Endothelial cell of umbilical vein (primary cell): Measurements from ENCODE around the gene ANKRD34C. TPM values are rescaled to one million over a fixed set of nuclear protein-coding genes. Genes with fewer than 3 reads are reported as not detected.

Experiments used
- BruUV-seq: library from RNA; stranded (reverse); fragments of 400-500 nt; replicated peaks from 2 replicates; lab custom pipeline; 2021; lab: Mats Ljungman, UMichigan
- CTCF ChIA-PET: fragments of 300-600, 350-600 bp; sonication (Branson Sonifier 250); formaldehyde crosslinking; loops from one replicate; lab custom pipeline; 2021; ENCODE audit warnings: antibody characterized with exemption, inconsistent platforms; lab: Charles Lee
- POLR2A ChIA-PET: fragments of 300-600, 350-600 bp; sonication (Branson Sonifier 250); formaldehyde crosslinking; loops from one replicate; lab custom pipeline; 2021; ENCODE audit warnings: antibody characterized with exemption, inconsistent platforms; lab: Charles Lee
- DNase-seq: peaks from one replicate; pipeline ENCODE4 v3.0.0-alpha.2; 2011; ENCODE audit warnings: low read depth, low spot score
- FAIRE-seq: peaks from 2 replicates; lab custom pipeline; 2011; peaks lifted over from hg19 to GRCh38; lab: Jason Lieb, UNC
- H2AFZ ChIP-seq: 2 replicates; pipeline ENCODE4 v1.6.0; 2012; ENCODE audit warnings: low read depth, low read length, control low read depth, inconsistent platforms
- H3K27ac ChIP-seq: 2 replicates; pipeline ENCODE4 v1.5.1; 2011; ENCODE audit warnings: low read depth, mild to moderate bottlenecking, control low read depth, low read length, moderate library complexity; ENCODE audit not compliant: insufficient read depth
- H3K27me3 ChIP-seq, 2 experiments: 2 replicates each; pipeline versions ENCODE4 v1.6.0 to v1.6.1; 2011; ENCODE audit warnings: low read length in 2 of 2, mixed read lengths in 1 of 2; ENCODE audit not compliant: control insufficient read depth in 2 of 2, insufficient read depth in 2 of 2
- H3K36me3 ChIP-seq, 2 experiments: 2 replicates in 1 of 2; 3 replicates in 1 of 2; pipeline ENCODE4 v1.5.1; 2011; ENCODE audit warnings: low read length in 2 of 2, mild to moderate bottlenecking in 1 of 2, moderate library complexity in 1 of 2; ENCODE audit not compliant: control insufficient read depth in 2 of 2, insufficient read depth in 2 of 2; ENCODE audit errors: extremely low read depth in 1 of 2
- H3K4me1 ChIP-seq: 3 replicates; pipeline ENCODE4 v1.5.1; 2011; ENCODE audit warnings: mild to moderate bottlenecking, low read length; ENCODE audit not compliant: control insufficient read depth, insufficient read depth; ENCODE audit errors: extremely low read depth
- H3K4me2 ChIP-seq: 2 replicates; pipeline ENCODE4 v1.6.1; 2011; ENCODE audit warnings: low read length, control low read depth, mixed read lengths; ENCODE audit not compliant: insufficient read depth
- H3K4me3 ChIP-seq, 3 experiments: fragments of 200-600 bp in 1 of 3; sonication (generic), shearing (Covaris generic) in 1 of 3; replicated peaks in 1 of 3; 2 replicates each; pipeline ENCODE4 v1.5.1; 2011 to 2016; ENCODE audit warnings: control low read depth in 3 of 3, low read length in 3 of 3, mild to moderate bottlenecking in 2 of 3, inconsistent platforms in 1 of 3, low read depth in 1 of 3, moderate library complexity in 1 of 3; ENCODE audit not compliant: insufficient read depth in 1 of 3
- H3K79me2 ChIP-seq: 2 replicates; pipeline ENCODE4 v1.6.0; 2012; ENCODE audit warnings: low read length, inconsistent platforms; ENCODE audit not compliant: control insufficient read depth, insufficient read depth
- H3K9ac ChIP-seq: replicated peaks from 2 replicates; pipeline ENCODE3; 2011; ENCODE audit warnings: low read length, control low read depth; ENCODE audit not compliant: insufficient read depth; ENCODE audit errors: extremely low read depth
- H3K9me1 ChIP-seq: replicated peaks from 3 replicates; pipeline ENCODE4 v1.6.0; 2011; ENCODE audit warnings: mild to moderate bottlenecking, low read length; ENCODE audit not compliant: control insufficient read depth, insufficient read depth; ENCODE audit errors: extremely low read depth
- H3K9me3 ChIP-seq: replicated peaks from 2 replicates; pipeline ENCODE4 v1.5.1; 2012; ENCODE audit warnings: low read length, inconsistent platforms; ENCODE audit not compliant: control insufficient read depth, insufficient read depth
- H4K20me1 ChIP-seq: replicated peaks from 2 replicates; pipeline ENCODE3; 2011; ENCODE audit warnings: mild to moderate bottlenecking, low read length; ENCODE audit not compliant: control insufficient read depth, insufficient read depth; ENCODE audit errors: extremely low read depth
- EZH2 ChIP-seq: IDR thresholded peaks from 2 replicates; pipeline ENCODE4 v1.6.1; 2012; ENCODE audit warnings: borderline replicate concordance, low read depth, mild to moderate bottlenecking, moderate library complexity, low read length, inconsistent platforms; ENCODE audit not compliant: severe bottlenecking
- FOS ChIP-seq: IDR thresholded peaks from 2 replicates; pipeline ENCODE4 v1.6.1; 2011; ENCODE audit warnings: mild to moderate bottlenecking, low read length, moderate library complexity, borderline replicate concordance; ENCODE audit not compliant: insufficient read depth
- GATA2 ChIP-seq: IDR thresholded peaks from 2 replicates; pipeline ENCODE4 v1.7.0; 2011; ENCODE audit warnings: low read depth, mild to moderate bottlenecking, moderate library complexity, mixed read lengths, low read length; ENCODE audit not compliant: insufficient read length, insufficient read depth
- JUN ChIP-seq: IDR thresholded peaks from 2 replicates; pipeline ENCODE4 v1.6.1; 2011; ENCODE audit warnings: borderline replicate concordance, low read depth; ENCODE audit not compliant: insufficient read length, insufficient read depth
- MYC ChIP-seq: IDR thresholded peaks from one replicate; pipeline ENCODE4 v1.6.1; 2011; ENCODE audit warnings: mild to moderate bottlenecking, low read depth, low read length
- POLR2A ChIP-seq: IDR thresholded peaks from 2 replicates; pipeline ENCODE4 v1.6.1; 2012; ENCODE audit warnings: low read depth, mild to moderate bottlenecking, control low read depth, low read length
- POLR2AphosphoS5 ChIP-seq: IDR thresholded peaks from 2 replicates; pipeline ENCODE4 v1.6.1; 2012; ENCODE audit warnings: low read depth, mild to moderate bottlenecking, control low read depth, low read length, moderate library complexity; ENCODE audit not compliant: insufficient read depth
- dilution Hi-C: fragments of 300-500 bp; cut with MboI; formaldehyde crosslinking; loops from one replicate; pipeline ENCODE4 v1.15.0; 2019; ENCODE audit warnings: low sequenced_read_pairs; ENCODE audit not compliant: extremely low pct_ligation_motif_present
- intact Hi-C: fragments of 100-400 bp; cut with micrococcal nuclease; formaldehyde crosslinking; loops from one replicate; pipeline ENCODE4 v1.10.0; 2022
- polyA plus RNA-seq, 4 experiments: library from polyadenylated mRNA; depleted of rRNA in 3 of 4; stranded (reverse) in 3 of 4; unstranded in 1 of 4; fragments of >200 nt; gene quantifications; 2 replicates each; pipeline versions ENCODE4 v1.2.1 to v1.2.3, GENCODE V29; 2011 to 2012; ENCODE audit warnings: missing spikeins in 1 of 4
- total RNA-seq: library from RNA; stranded (reverse); gene quantifications from 2 replicates; pipeline ENCODE4 v1.2.3, GENCODE V29; 2021
- TF ChIP-seq, protein P1 (sequence below), 2 donors: IDR thresholded peaks; 1 replicate in 1 of 2; 2 replicates in 1 of 2; pipeline ENCODE4 v1.5.1; 2011; ENCODE audit warnings: low read length in 2 of 2, mild to moderate bottlenecking in 2 of 2, moderate library complexity in 2 of 2, control low read depth in 1 of 2, inconsistent platforms in 1 of 2, low read depth in 1 of 2; ENCODE audit not compliant: insufficient read depth in 1 of 2; ENCODE audit errors: extremely low read depth in 1 of 2
- TF ChIP-seq, protein P2 (sequence below): IDR thresholded peaks from 2 replicates; pipeline ENCODE4 v1.6.1; 2011; ENCODE audit not compliant: insufficient read depth, insufficient read length

ANKRD34C gene
- total and polyA plus RNA-seq, 2 donors (not counting 3 experiments of a cell fraction or from before 2014, with no cell fraction given): not detected

DNA sequence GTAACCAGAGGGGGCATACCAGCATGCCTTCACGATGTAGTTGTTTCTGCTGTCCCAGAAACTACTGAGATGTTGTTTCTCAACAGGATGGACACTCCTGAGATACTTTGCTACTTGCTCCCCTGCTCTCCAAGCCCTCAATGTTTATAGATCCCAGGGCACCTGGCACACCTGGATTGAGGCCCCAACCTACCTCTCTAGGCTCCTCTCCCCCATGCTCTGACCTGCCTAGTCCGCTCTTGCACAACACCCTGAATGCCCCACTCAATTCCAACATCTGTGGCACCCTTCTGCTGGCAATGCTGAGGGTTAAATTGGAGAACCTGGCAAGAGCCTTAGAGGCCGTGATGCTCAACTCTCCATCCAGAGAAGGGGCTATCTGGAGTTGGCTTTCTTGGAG, 42.5 kb upstream of the ANKRD34C start:
- H3K4me1 ChIP-seq: no peaks in the 10 kb centered on the region

DNA sequence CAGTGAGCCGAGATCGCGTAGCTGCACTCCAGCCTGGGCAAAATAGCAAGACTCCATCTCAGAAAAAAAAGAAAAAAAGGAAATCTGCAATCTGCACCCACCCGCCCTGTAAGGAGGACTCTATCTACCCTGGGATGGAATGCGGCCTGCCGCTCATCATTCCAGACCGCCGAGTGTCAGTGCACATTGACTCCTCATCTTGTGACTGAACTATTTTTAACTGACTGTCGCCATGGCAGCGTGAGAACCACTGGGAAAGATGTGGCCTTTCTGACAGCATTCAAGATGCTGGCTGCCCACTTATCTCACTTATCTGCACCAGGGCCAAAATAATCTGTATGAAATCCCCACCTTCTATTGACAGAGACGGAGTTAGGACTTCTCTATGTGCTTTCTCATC, 38.8 kb upstream of the ANKRD34C start:
- dilution Hi-C loops: no loop called here
- Histone ChIP-seq H3K27ac (no peak overlapping the region), H3K36me3 (no peaks in the 10 kb centered on the region), H4K20me1 (no peaks in the 10 kb centered on the region), H3K9me3 (no peaks in the 10 kb centered on the region), H3K4me3 (no peak overlapping the region), H3K27me3 (no peaks in the 10 kb centered on the region), H3K79me2 (no peaks in the 10 kb centered on the region), H3K4me2 (no peak overlapping the region), H3K9ac (no peak overlapping the region), H3K9me1 (no peaks in the 10 kb centered on the region), H3K4me1 (no peaks in the 10 kb centered on the region), H2AFZ (no peak overlapping the region)
- ChIA-PET POLR2A (no interaction called here), CTCF (no interaction called here)
- DNase-seq (no peak), FAIRE-seq (no peak)
- intact Hi-C loops: no loop called here
- BruUV-seq: no TSS peak
- no peak for TF ChIP-seq FOS
- no peak for TF ChIP-seq MYC
- no peak for TF ChIP-seq POLR2A
- TF ChIP-seq GATA2: no peak
- TF ChIP-seq EZH2: no peak
- TF ChIP-seq, protein P1, sequence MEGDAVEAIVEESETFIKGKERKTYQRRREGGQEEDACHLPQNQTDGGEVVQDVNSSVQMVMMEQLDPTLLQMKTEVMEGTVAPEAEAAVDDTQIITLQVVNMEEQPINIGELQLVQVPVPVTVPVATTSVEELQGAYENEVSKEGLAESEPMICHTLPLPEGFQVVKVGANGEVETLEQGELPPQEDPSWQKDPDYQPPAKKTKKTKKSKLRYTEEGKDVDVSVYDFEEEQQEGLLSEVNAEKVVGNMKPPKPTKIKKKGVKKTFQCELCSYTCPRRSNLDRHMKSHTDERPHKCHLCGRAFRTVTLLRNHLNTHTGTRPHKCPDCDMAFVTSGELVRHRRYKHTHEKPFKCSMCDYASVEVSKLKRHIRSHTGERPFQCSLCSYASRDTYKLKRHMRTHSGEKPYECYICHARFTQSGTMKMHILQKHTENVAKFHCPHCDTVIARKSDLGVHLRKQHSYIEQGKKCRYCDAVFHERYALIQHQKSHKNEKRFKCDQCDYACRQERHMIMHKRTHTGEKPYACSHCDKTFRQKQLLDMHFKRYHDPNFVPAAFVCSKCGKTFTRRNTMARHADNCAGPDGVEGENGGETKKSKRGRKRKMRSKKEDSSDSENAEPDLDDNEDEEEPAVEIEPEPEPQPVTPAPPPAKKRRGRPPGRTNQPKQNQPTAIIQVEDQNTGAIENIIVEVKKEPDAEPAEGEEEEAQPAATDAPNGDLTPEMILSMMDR (IDR thresholded peaks at IDR 0.05; ENCODE audit: extremely low read depth in 1 of 2, insufficient read depth in 1 of 2, low read depth in 1 of 2, low read length in 2 of 2): no peak
- TF ChIP-seq POLR2AphosphoS5: no peak
- no peak for TF ChIP-seq JUN
- TF ChIP-seq, protein P2, sequence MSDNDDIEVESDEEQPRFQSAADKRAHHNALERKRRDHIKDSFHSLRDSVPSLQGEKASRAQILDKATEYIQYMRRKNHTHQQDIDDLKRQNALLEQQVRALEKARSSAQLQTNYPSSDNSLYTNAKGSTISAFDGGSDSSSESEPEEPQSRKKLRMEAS: no peak

More for the DNA sequence above, 42.5 kb upstream of the ANKRD34C start:
- no peaks in the 10 kb centered on the region for H3K9me3 ChIP-seq
- TF ChIP-seq, protein P1 (IDR thresholded peaks at IDR 0.05; ENCODE audit: extremely low read depth in 1 of 2, insufficient read depth in 1 of 2, low read depth in 1 of 2, low read length in 2 of 2): no peak
- TF ChIP-seq GATA2 (no peak), MYC (no peak), EZH2 (no peak), POLR2AphosphoS5 (no peak)
- H4K20me1 ChIP-seq: no peaks in the 10 kb centered on the region
- H3K4me2 ChIP-seq: no peak overlapping the region
- CTCF ChIA-PET: no interaction called here
- no peak for DNase-seq
- H3K4me3 ChIP-seq: no peak overlapping the region
- no peak overlapping the region for H3K9ac ChIP-seq
- no peak overlapping the region for H3K27ac ChIP-seq
- no peak overlapping the region for H2AFZ ChIP-seq
- no peak for FAIRE-seq
- H3K79me2 ChIP-seq: no peaks in the 10 kb centered on the region
- no peaks in the 10 kb centered on the region for H3K36me3 ChIP-seq
- dilution Hi-C loops (no loop called here), intact Hi-C loops (no loop called here)
- no peaks in the 10 kb centered on the region for H3K27me3 ChIP-seq
- no peaks in the 10 kb centered on the region for H3K9me1 ChIP-seq
- BruUV-seq: no TSS peak
- POLR2A ChIA-PET: no interaction called here
